Ishikawa (cell line): ENCODE results near the gene STT3A.

Source experiments
- CEBPB ChIP-seq: IDR thresholded peaks from 2 replicates; pipeline ENCODE4 v1.6.1; 2012
- CREB1 ChIP-seq: IDR thresholded peaks from 2 replicates; pipeline ENCODE4 v1.6.1; 2012; ENCODE audit warnings: low read depth
- EP300 ChIP-seq: IDR thresholded peaks from 2 replicates; pipeline ENCODE4 v1.6.1; 2012; ENCODE audit warnings: borderline replicate concordance
- TEAD4 ChIP-seq: IDR thresholded peaks from 2 replicates; pipeline ENCODE4 v1.6.1; 2012
- TF ChIP-seq, protein P1 (sequence below): IDR thresholded peaks from 2 replicates; pipeline ENCODE4 v1.6.1; 2012
- TF ChIP-seq, protein P2 (sequence below): IDR thresholded peaks from 2 replicates; pipeline ENCODE4 v1.6.1; 2012; ENCODE audit warnings: low read depth, mild to moderate bottlenecking
- TF ChIP-seq, protein P3 (sequence below): IDR thresholded peaks from 2 replicates; pipeline ENCODE4 v1.6.1; 2012

DNA sequence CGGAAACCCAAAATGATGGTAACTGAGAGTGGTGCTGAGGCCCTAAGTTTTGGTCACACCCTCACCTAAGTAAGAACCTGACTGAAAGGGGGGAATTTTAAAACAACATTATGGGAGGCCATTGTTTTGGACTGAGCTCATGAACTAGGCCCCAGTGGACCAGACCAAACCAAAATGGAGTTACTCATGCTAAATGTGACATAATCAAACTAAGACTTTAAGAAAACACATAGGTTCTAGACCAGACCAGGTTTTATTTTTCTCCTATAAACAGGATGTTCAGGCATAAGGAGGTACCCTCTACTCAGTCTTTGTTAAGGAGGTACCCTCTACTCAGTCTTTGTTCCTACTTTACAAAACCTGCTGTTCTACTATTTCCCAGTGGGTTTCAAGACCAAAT lies 30.7 kb upstream of the STT3A start:
- TF ChIP-seq, protein P1, sequence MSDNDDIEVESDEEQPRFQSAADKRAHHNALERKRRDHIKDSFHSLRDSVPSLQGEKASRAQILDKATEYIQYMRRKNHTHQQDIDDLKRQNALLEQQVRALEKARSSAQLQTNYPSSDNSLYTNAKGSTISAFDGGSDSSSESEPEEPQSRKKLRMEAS, result no peak
- no peak for TF ChIP-seq TEAD4
- TF ChIP-seq, protein P2, sequence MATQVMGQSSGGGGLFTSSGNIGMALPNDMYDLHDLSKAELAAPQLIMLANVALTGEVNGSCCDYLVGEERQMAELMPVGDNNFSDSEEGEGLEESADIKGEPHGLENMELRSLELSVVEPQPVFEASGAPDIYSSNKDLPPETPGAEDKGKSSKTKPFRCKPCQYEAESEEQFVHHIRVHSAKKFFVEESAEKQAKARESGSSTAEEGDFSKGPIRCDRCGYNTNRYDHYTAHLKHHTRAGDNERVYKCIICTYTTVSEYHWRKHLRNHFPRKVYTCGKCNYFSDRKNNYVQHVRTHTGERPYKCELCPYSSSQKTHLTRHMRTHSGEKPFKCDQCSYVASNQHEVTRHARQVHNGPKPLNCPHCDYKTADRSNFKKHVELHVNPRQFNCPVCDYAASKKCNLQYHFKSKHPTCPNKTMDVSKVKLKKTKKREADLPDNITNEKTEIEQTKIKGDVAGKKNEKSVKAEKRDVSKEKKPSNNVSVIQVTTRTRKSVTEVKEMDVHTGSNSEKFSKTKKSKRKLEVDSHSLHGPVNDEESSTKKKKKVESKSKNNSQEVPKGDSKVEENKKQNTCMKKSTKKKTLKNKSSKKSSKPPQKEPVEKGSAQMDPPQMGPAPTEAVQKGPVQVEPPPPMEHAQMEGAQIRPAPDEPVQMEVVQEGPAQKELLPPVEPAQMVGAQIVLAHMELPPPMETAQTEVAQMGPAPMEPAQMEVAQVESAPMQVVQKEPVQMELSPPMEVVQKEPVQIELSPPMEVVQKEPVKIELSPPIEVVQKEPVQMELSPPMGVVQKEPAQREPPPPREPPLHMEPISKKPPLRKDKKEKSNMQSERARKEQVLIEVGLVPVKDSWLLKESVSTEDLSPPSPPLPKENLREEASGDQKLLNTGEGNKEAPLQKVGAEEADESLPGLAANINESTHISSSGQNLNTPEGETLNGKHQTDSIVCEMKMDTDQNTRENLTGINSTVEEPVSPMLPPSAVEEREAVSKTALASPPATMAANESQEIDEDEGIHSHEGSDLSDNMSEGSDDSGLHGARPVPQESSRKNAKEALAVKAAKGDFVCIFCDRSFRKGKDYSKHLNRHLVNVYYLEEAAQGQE, result no peak
- TF ChIP-seq EP300, result no peak
- TF ChIP-seq CREB1, result no peak
- no peak for TF ChIP-seq CEBPB
- TF ChIP-seq, protein P3, sequence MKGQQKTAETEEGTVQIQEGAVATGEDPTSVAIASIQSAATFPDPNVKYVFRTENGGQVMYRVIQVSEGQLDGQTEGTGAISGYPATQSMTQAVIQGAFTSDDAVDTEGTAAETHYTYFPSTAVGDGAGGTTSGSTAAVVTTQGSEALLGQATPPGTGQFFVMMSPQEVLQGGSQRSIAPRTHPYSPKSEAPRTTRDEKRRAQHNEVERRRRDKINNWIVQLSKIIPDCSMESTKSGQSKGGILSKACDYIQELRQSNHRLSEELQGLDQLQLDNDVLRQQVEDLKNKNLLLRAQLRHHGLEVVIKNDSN, result no peak
